HG02763 (cell line): ENCODE results near the gene DEUP1.
"Not testable (repeated sequence)": the region's sequence is repeated elsewhere in the genome, so short reads cannot be mapped to it uniquely, and the experiment has no call there.

Experiments used
- ATAC-seq: cut with Tn5 transposase; IDR thresholded peaks from one replicate; pipeline ENCODE4 v1.9.1; 2021; ENCODE audit warnings: mild to moderate bottlenecking, moderate library complexity; ENCODE audit not compliant: unreplicated experiment

DEUP1 gene

GRCh38 chr11:93330446-93330984 lies at the start of gene DEUP1:
Gene DEUP1, plus strand, starts transcription at chr11:93330742. Its CDS starts 1,518 bp downstream, at chr11:93332260.
- no peak for ATAC-seq

DNA sequence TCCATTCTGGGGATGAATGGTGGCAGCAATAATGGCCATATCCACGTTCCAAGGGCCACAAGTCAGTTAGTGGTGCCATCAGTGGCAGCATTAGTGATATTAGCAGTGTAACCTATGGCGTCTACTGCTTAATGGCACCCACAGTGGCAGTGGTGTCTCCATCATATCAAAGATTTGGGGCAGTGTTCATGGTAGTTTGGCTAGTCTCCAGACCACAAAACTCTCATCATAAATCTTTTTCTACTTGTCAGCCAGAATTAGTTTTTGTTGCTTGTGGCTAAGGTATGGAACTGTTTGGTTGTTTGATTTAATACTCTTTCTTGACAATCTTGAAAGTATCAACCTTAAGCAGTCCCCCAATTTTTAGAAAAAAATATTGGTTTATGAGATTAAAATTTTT lies 45.1 kb upstream of the DEUP1 start:
- ATAC-seq = no peak

DNA sequence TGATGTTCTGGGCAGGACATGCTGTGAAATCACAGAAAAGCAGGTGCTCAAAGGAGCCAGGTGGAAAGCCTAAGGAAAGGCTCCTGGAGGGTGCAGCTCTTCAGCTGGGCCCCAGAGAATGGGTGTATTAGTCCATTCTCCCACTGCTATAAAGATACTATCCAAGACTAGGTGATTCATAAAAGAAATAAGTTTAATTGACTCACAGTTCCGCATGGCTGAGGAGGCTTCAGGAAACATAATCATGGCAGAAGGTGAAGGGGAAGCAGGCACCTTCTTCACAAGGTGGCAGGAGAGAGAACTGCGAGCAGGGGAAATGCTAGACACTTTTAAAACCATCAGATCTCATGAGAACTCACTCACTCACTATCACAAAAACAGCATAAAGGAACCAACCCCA lies 43.1 kb upstream of the DEUP1 start:
- no peak for ATAC-seq

GRCh38 chr11:93288079-93288478 lies 42.5 kb upstream of the DEUP1 start:
- ATAC-seq = no peak

GRCh38 chr11:93288767-93289166 lies 41.8 kb upstream of the DEUP1 start:
- no peak for ATAC-seq

- no peak for ATAC-seq
Observed at GRCh38 chr11:93289782-93290463, 40.6 kb upstream of the DEUP1 start.

- no peak for ATAC-seq
Observed at GRCh38 chr11:93291110-93291509, 39.4 kb upstream of the DEUP1 start.

DNA sequence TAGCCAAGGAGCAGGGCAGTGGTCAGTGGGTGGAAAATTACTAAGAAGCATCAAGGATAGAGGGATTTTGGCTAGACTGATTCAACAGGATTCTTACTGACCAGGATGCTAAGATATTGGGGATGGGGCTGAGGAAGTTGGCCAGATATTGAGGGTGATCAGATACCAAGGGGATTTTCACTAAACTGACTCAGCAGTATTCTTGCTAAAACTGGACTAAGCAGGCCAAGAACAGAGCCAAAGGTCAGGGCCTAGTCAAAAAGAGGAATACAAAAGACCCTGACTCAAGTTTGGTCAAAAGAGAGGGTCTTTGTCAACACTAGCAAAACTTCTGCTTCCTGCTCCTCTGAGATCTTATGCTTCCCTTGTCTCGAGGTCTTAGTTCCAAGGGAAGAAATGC lies 38.6 kb upstream of the DEUP1 start:
- no peak for ATAC-seq

DNA sequence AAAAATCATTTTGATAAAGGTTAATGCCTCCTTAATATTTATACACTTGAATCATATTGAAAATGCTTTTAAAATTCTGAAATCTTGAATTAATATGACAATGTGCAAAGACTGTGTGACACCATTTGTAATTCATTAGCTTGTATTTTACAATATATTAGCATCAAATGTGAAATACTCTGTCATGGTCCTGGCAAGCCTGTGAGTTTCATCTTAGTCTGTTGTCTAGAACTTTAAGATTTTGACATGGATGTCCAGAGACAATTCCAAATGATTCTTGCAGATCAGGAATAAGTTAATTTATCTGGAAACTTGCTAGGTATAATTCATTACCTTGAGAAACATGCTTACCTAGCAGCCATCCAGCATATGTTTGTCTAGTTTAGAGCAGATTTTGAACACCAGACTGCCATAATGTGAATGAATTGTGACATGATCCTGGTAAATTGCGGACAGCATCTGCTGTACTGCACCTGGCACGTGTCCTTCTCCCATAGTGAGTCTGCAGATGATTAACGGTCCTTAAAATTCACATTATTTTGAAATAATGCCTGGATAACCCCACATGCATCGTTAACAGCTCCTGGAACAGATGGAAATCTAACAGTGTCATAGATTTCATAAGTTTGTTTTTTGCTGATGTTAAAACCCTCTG lies 34.5 kb upstream of the DEUP1 start:
- ATAC-seq = no peak

GRCh38 chr11:93303689-93304088 lies 26.9 kb upstream of the DEUP1 start:
- no peak for ATAC-seq

- ATAC-seq = not testable (repeated sequence)
Observed at GRCh38 chr11:93314399-93314798, 16.1 kb upstream of the DEUP1 start.

DNA sequence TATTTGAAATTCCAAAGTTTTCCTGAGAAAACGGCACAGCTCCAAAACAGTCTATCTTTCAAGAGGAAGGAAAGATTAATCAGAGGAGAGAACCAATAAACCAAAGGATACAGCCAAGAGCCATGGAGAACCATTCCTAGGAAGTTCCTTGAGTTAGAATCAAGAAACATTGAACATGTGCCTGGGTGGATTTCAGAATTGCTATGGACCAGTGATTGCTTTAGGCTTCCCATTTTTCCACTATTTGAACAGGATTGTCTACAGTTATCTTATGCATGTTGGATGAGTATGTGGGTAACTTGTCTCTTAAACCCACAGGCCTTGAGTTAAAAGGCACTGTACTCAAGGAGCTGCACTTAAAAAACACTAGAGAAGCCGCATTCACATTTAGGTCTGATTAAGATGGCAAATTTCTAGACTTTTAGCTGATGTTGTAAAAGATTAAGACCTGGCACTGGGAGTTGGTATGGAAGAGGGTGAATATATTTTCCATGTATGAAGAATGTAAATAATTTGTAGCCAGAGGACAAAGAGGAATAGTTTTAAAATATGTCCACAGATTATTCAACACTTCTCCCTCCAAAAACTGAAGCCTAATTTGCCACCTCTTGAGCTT lies 11.2 kb upstream of the DEUP1 start:
- no peak for ATAC-seq

DNA sequence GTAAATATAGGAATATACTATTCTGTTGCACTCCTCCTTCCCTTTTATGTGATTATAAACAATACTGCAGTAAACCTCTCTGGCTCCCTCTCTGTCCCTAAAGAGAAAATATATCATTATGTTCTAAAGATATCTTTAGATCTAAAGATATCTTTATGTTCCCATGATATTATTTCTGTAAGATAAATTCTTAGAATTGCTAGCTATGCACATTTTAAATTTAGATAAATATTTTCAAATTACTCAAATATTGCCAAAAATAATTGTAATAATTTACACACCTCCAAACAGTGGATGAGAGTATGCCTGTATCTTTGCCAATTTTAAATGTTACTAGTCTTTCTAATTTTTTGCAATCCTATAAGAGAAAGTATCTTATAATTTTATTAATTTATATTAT lies 10.3 kb upstream of the DEUP1 start:
- ATAC-seq = no peak

DNA sequence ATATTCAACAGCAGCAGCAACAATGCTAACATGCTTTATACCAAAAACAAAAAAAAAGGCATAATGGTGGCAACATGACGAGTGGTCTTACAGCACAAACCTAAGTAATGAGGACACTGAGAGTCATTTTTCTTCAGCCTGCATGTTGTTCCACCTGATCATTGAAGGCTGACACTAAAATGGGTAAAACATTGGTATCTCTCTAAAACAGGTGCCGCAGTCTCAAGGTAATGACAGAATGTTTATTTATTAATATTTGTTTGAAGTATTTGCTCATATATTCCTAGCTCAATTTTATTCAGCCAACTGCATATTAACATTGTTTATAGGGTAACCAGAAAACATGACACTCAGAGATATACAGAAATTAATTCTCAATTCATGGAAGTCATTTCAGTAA lies 8.3 kb upstream of the DEUP1 start:
- no peak for ATAC-seq

GRCh38 chr11:93323747-93324146 lies 6.8 kb upstream of the DEUP1 start:
- ATAC-seq = no peak

GRCh38 chr11:93324500-93324899 lies 6.0 kb upstream of the DEUP1 start:
- no peak for ATAC-seq

- ATAC-seq = no peak
Observed at GRCh38 chr11:93326681-93327080, 3.9 kb upstream of the DEUP1 start.

DNA sequence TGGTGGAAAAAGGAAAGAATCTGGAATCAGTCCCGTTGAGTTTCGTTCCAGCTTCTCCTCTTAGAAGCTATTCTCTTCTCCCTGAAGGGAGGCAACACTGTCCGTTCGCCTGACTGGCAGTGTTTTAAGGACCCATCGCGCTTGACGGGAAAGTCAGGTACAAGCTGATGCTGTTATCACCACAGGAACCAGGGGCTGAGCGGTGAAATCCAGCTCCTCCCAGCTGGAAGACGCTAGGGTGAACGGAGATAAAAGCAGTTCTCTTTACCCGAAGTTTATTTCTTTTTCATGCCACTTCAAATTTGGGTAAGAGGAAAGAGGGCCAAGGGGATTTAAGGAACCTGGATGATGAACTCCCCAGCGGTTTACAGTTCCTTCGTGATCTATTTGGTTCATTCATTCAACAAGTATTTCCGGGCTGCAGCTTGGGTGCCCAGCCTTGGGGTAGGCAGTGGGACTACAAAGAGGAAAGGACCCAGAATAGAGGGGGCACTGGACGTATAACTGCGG lies 551 bp upstream of the DEUP1 start:
- no peak for ATAC-seq

- no peak for ATAC-seq
Observed at GRCh38 chr11:93340223-93340622, 9.7 kb downstream of the DEUP1 start.

DNA sequence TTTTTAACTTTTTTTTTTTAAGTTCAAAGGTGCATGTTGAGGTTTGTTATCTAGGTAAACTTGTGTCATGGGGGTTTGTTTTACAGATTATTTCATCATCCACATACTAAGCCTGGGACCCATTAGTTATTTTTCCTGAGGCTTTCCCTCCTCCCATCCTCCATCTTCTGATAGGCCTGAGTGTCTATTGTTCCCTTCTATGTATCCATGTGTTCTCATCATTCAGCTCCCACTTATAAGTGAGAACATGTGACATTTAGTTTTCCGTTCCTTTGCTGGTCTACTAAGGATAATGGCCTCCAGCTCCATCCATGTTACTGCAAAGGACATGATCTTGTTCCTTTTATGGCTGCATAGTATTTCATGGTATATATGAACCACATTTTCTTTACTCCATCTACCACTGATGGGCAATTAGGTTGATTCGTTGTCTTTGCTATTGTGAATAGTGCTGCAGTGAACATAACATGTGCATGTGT lies 14.4 kb downstream of the DEUP1 start:
- ATAC-seq = no peak

- ATAC-seq = no peak
Observed at GRCh38 chr11:93348930-93349329, 18.4 kb downstream of the DEUP1 start.

- no peak for ATAC-seq
Observed at GRCh38 chr11:93350835-93351234, 20.3 kb downstream of the DEUP1 start.
